GM12878 (cell line): ENCODE data around the gene GNLY. TPM values are rescaled to one million over a fixed set of nuclear protein-coding genes. Genes with fewer than 3 reads are reported as not detected.

Source experiments
- BRCA1 ChIP-seq: IDR thresholded peaks from 2 replicates; pipeline ENCODE4 v1.6.1; 2011; ENCODE audit warnings: low read depth, low read length, improper control_type of control experiment
- CEBPZ ChIP-seq: fragments of 150-350 bp; IDR thresholded peaks from 2 replicates; pipeline ENCODE4 v1.6.1; 2016; ENCODE audit warnings: low read depth, low read length
- CHD4 ChIP-seq: fragments of 200-600 bp; sonication (generic); IDR thresholded peaks from 2 replicates; pipeline ENCODE4 v1.6.1; 2016; ENCODE audit warnings: mild to moderate bottlenecking
- CREB1 ChIP-seq: IDR thresholded peaks from 2 replicates; pipeline ENCODE4 v1.6.1; 2012; ENCODE audit warnings: low read depth, mild to moderate bottlenecking, inconsistent platforms
- EED ChIP-seq: sonication (generic); IDR thresholded peaks from 2 replicates; pipeline ENCODE4 v1.6.1; 2016; ENCODE audit warnings: antibody characterized with exemption, low read depth
- GATAD2B ChIP-seq: fragments of 450-650 bp; conservative IDR thresholded peaks from 2 replicates; pipeline ENCODE4 v1.6.1; 2017; ENCODE audit warnings: low read depth, mild to moderate bottlenecking, moderate library complexity
- IRF3 ChIP-seq: fragments of 450-650 bp; IDR thresholded peaks from 2 replicates; pipeline ENCODE4 v1.6.1; 2014; ENCODE audit warnings: mild to moderate bottlenecking
- KLF5 ChIP-seq: fragments of 450-650 bp; IDR thresholded peaks from 2 replicates; pipeline ENCODE4 v1.6.1; 2014; ENCODE audit warnings: mild to moderate bottlenecking; ENCODE audit not compliant: partially characterized antibody
- LARP7 ChIP-seq: fragments of 450-650 bp; IDR thresholded peaks from 2 replicates; pipeline ENCODE4 v1.6.1; 2017; ENCODE audit warnings: mild to moderate bottlenecking
- MXI1 ChIP-seq: fragments of 150-350 bp; IDR thresholded peaks from 2 replicates; pipeline ENCODE4 v1.6.1; 2011; ENCODE audit warnings: low read depth, mild to moderate bottlenecking, inconsistent platforms, low read length, improper control_type of control experiment
- PKNOX1 ChIP-seq: fragments of 450-650 bp; IDR thresholded peaks from 2 replicates; pipeline ENCODE4 v1.6.1; 2016; ENCODE audit warnings: mild to moderate bottlenecking
- SMAD1 ChIP-seq: fragments of 450-650 bp; IDR thresholded peaks from 2 replicates; pipeline ENCODE4 v1.6.1; 2018; ENCODE audit warnings: mild to moderate bottlenecking, low read depth; ENCODE audit not compliant: partially characterized antibody
- SMARCA5 ChIP-seq: fragments of 450-650 bp; IDR thresholded peaks from 2 replicates; pipeline ENCODE4 v1.6.1; 2017; ENCODE audit warnings: mild to moderate bottlenecking
- SP1 ChIP-seq: IDR thresholded peaks from one replicate; pipeline ENCODE4 v1.6.1; 2011; ENCODE audit warnings: low read depth, low read length
- SREBF2 ChIP-seq: IDR thresholded peaks from 2 replicates; pipeline ENCODE4 v1.6.1; 2012; ENCODE audit warnings: mild to moderate bottlenecking, low read length
- SUZ12 ChIP-seq: fragments of 200-600 bp; sonication (generic); IDR thresholded peaks from one replicate; pipeline ENCODE4 v1.6.1; 2018; ENCODE audit warnings: antibody characterized with exemption, mild to moderate bottlenecking; ENCODE audit not compliant: unreplicated experiment
- ZBED1 ChIP-seq: IDR thresholded peaks from 2 replicates; pipeline ENCODE4 v1.6.1; 2016; ENCODE audit warnings: borderline replicate concordance
- ZNF217 ChIP-seq: fragments of 450-650 bp; IDR thresholded peaks from 2 replicates; pipeline ENCODE4 v1.6.1; 2017; ENCODE audit warnings: antibody characterized with exemption, mild to moderate bottlenecking
- ZNF384 ChIP-seq: IDR thresholded peaks from 2 replicates; pipeline ENCODE4 v1.6.1; 2012; ENCODE audit warnings: low read depth, mild to moderate bottlenecking, low read length, improper control_type of control experiment, borderline replicate concordance
- ZNF687 ChIP-seq: fragments of 450-650 bp; IDR thresholded peaks from 2 replicates; pipeline ENCODE4 v1.6.1; 2017; ENCODE audit warnings: mild to moderate bottlenecking, moderate library complexity
- ZZZ3 ChIP-seq: IDR thresholded peaks from 2 replicates; pipeline ENCODE4 v1.6.1; 2011; ENCODE audit warnings: low read depth; ENCODE audit not compliant: control insufficient read depth, insufficient read length
- polyA plus RNA-seq, 11 experiments: library from polyadenylated mRNA; depleted of rRNA in 4 of 11; unstranded in 6 of 11; stranded (reverse) in 5 of 11; fragments of >200 nt; fragmentation: Nextera tagmentation in 4 of 11; fragmentation: Illumina TruSeq in 1 of 11; extraction: Ambion mirVana in 4 of 11; extraction: Trizol in 1 of 11; gene quantifications; 1 replicate in 1 of 11; 2 replicates in 10 of 11; pipeline versions ENCODE4 v1.2.1 to v1.2.3, GENCODE V29; 2011 to 2016; ENCODE audit warnings: inconsistent platforms in 2 of 11, missing spikeins in 2 of 11, low read depth in 1 of 11
- total RNA-seq, 4 experiments: library from RNA; depleted of rRNA in 3 of 4; stranded (reverse); fragments of >200 nt in 3 of 4; fragmentation: Illumina TruSeq in 1 of 4; extraction: Trizol in 1 of 4; gene quantifications; 2 replicates each; pipeline versions ENCODE4 v1.2.1 to v1.2.3, GENCODE V29; 2013 to 2021

Gene GNLY
- total and polyA plus RNA-seq, 10 of the 15 experiments (the other 5 are each of a cell fraction or from before 2014, with no cell fraction given): 0.18 to 0.42 TPM; not detected in 8

GRCh38 chr2:85707304-85707703, 13.1 kb downstream of the GNLY start (continued):
- TF ChIP-seq PKNOX1 (no peak), SREBF2 (no peak), ZNF687 (0 out of 2 replicates have a peak, but pooled peaks have one; percentile 18), CEBPZ (no peak), SUZ12 (no peak), KLF5 (no peak), MXI1 (peak; percentile 50; the same call in 1 of the 2 replicates), SP1 (no peak), EED (no peak), ZBED1 (no peak), IRF3 (no peak), SMARCA5 (peak; percentile 63; the same call in 1 of the 2 replicates), ZNF384 (no peak), SMAD1 (no peak), BRCA1 (no peak), GATAD2B (0 out of 2 replicates have a peak, but pooled peaks have one; percentile 14), LARP7 (no peak), CHD4 (no peak), CREB1 (peak; percentile 73), ZNF217 (no peak), ZZZ3 (no peak)
